ENCODE data around the gene SHROOM3.

Gene SHROOM3

DNA sequence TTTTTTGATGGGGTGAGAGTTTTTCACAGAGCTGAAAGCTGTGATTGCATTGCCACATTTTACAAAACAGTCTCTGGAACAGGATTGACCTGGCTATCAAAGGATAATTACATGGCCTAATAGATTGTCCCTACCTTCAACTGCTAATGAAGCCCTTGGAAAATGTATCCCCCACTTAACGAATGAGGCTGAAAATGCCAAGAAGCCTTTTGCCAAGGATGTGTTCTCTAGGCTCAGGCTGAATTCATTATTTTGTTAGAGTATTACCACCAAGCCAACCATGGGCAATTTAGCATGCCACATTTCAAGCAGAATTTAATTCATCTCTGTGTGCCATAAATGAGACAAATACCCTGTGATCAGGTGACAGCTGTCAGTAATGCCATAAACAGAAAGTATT lies 35.5 kb downstream of the SHROOM3 start:
- no peak for ATAC-seq
- TF ChIP-seq PPARA (CRISPR knock-in tag; IDR thresholded peaks at IDR 0.05; ENCODE audit: borderline replicate concordance) (no peak), ZNF8 (CRISPR knock-in tag; IDR thresholded peaks at IDR 0.05) (no peak), BACH2 (CRISPR knock-in tag; IDR thresholded peaks at IDR 0.05; ENCODE audit: borderline replicate concordance) (no peak), ZFP30 (CRISPR knock-in tag; IDR thresholded peaks at IDR 0.05) (no peak), ZNF70 (CRISPR knock-in tag; IDR thresholded peaks at IDR 0.05) (no peak), ZNF565 (CRISPR knock-in tag; conservative IDR thresholded peaks at IDR 0.05; ENCODE audit: low read depth) (no peak), GLIS3 (CRISPR knock-in tag; IDR thresholded peaks at IDR 0.05) (no peak)
- TF ChIP-seq, protein P1, sequence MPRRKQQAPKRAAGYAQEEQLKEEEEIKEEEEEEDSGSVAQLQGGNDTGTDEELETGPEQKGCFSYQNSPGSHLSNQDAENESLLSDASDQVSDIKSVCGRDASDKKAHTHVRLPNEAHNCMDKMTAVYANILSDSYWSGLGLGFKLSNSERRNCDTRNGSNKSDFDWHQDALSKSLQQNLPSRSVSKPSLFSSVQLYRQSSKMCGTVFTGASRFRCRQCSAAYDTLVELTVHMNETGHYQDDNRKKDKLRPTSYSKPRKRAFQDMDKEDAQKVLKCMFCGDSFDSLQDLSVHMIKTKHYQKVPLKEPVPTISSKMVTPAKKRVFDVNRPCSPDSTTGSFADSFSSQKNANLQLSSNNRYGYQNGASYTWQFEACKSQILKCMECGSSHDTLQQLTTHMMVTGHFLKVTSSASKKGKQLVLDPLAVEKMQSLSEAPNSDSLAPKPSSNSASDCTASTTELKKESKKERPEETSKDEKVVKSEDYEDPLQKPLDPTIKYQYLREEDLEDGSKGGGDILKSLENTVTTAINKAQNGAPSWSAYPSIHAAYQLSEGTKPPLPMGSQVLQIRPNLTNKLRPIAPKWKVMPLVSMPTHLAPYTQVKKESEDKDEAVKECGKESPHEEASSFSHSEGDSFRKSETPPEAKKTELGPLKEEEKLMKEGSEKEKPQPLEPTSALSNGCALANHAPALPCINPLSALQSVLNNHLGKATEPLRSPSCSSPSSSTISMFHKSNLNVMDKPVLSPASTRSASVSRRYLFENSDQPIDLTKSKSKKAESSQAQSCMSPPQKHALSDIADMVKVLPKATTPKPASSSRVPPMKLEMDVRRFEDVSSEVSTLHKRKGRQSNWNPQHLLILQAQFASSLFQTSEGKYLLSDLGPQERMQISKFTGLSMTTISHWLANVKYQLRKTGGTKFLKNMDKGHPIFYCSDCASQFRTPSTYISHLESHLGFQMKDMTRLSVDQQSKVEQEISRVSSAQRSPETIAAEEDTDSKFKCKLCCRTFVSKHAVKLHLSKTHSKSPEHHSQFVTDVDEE (CRISPR knock-in tag; IDR thresholded peaks at IDR 0.05), result no peak
- TF ChIP-seq, protein P2, sequence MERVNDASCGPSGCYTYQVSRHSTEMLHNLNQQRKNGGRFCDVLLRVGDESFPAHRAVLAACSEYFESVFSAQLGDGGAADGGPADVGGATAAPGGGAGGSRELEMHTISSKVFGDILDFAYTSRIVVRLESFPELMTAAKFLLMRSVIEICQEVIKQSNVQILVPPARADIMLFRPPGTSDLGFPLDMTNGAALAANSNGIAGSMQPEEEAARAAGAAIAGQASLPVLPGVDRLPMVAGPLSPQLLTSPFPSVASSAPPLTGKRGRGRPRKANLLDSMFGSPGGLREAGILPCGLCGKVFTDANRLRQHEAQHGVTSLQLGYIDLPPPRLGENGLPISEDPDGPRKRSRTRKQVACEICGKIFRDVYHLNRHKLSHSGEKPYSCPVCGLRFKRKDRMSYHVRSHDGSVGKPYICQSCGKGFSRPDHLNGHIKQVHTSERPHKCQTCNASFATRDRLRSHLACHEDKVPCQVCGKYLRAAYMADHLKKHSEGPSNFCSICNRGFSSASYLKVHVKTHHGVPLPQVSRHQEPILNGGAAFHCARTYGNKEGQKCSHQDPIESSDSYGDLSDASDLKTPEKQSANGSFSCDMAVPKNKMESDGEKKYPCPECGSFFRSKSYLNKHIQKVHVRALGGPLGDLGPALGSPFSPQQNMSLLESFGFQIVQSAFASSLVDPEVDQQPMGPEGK (CRISPR knock-in tag; IDR thresholded peaks at IDR 0.05; ENCODE audit: borderline replicate concordance), result no peak
- TF ChIP-seq, protein P3, sequence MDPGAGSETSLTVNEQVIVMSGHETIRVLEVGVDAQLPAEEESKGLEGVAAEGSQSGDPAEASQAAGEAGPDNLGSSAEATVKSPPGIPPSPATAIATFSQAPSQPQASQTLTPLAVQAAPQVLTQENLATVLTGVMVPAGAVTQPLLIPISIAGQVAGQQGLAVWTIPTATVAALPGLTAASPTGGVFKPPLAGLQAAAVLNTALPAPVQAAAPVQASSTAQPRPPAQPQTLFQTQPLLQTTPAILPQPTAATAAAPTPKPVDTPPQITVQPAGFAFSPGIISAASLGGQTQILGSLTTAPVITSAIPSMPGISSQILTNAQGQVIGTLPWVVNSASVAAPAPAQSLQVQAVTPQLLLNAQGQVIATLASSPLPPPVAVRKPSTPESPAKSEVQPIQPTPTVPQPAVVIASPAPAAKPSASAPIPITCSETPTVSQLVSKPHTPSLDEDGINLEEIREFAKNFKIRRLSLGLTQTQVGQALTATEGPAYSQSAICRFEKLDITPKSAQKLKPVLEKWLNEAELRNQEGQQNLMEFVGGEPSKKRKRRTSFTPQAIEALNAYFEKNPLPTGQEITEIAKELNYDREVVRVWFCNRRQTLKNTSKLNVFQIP (CRISPR knock-in tag; IDR thresholded peaks at IDR 0.05; ENCODE audit: borderline replicate concordance, low read depth), result no peak
- TF ChIP-seq, protein P4, sequence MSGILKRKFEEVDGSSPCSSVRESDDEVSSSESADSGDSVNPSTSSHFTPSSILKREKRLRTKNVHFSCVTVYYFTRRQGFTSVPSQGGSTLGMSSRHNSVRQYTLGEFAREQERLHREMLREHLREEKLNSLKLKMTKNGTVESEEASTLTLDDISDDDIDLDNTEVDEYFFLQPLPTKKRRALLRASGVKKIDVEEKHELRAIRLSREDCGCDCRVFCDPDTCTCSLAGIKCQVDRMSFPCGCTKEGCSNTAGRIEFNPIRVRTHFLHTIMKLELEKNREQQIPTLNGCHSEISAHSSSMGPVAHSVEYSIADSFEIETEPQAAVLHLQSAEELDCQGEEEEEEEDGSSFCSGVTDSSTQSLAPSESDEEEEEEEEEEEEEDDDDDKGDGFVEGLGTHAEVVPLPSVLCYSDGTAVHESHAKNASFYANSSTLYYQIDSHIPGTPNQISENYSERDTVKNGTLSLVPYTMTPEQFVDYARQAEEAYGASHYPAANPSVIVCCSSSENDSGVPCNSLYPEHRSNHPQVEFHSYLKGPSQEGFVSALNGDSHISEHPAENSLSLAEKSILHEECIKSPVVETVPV (CRISPR knock-in tag; IDR thresholded peaks at IDR 0.05), result no peak

DNA sequence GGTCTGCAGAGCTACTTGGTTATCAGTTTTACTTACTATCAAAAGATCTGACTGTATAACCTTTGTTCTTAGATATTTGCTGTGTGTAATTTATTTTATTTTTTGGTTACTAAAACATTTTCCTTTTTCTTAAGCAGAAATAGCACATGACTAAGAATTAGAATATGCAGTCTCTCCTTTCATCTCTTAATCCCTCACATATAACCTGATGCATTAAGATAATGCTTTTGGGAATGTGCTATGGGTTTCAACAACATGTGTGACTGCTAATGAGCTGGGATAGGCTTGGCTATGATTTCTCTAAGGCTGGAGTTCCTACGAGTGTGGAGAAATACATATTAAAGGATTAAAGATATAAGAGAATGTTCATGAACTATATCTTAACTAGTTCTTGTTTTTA lies 41.5 kb downstream of the SHROOM3 start:
- ATAC-seq, result no peak; the same call in 2 of the 3 replicates
- no peak for TF ChIP-seq ZNF8 (CRISPR knock-in tag; IDR thresholded peaks at IDR 0.05)
- TF ChIP-seq ZC3H10 (CRISPR knock-in tag; IDR thresholded peaks at IDR 0.05), result no peak
- TF ChIP-seq ZFP3 (CRISPR knock-in tag; IDR thresholded peaks at IDR 0.05), result no peak
- TF ChIP-seq ZNF70 (CRISPR knock-in tag; IDR thresholded peaks at IDR 0.05), result no peak
- TF ChIP-seq ISL1 (CRISPR knock-in tag; IDR thresholded peaks at IDR 0.05), result no peak

DNA sequence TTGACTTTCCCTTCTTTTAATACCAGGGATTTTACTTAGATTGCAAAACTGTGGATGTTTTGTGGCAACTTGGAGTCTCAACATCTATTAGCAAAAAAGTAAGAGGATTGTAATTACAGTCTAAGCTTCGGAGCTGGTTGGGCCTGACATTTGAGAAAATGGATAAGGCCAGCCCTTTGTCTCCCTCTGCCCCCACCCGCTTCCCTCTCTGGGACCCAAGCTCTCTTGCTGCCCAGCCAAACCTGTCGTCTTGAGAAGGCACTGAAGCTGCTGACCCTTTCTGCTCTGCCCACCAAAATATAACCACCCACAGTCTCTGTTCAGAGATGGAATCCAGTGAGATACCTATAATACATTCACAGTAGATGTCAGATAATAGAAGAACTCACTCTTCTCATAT lies 49.6 kb downstream of the SHROOM3 start:
- ATAC-seq, result no peak
- TF ChIP-seq ZFP3 (CRISPR knock-in tag; IDR thresholded peaks at IDR 0.05) (no peak), ARNTL (CRISPR knock-in tag; IDR thresholded peaks at IDR 0.05; ENCODE audit: borderline replicate concordance, low read depth) (no peak), ESRRG (CRISPR knock-in tag; IDR thresholded peaks at IDR 0.05) (no peak), ZNF70 (CRISPR knock-in tag; IDR thresholded peaks at IDR 0.05) (no peak), TOX (CRISPR knock-in tag; IDR thresholded peaks at IDR 0.05; ENCODE audit: borderline replicate concordance) (no peak), ZC3H10 (CRISPR knock-in tag; IDR thresholded peaks at IDR 0.05) (no peak), ZNF8 (CRISPR knock-in tag; IDR thresholded peaks at IDR 0.05) (no peak), ZNF565 (CRISPR knock-in tag; conservative IDR thresholded peaks at IDR 0.05; ENCODE audit: low read depth) (no peak)
- TF ChIP-seq, protein P3 (CRISPR knock-in tag; IDR thresholded peaks at IDR 0.05; ENCODE audit: borderline replicate concordance, low read depth), result no peak

DNA sequence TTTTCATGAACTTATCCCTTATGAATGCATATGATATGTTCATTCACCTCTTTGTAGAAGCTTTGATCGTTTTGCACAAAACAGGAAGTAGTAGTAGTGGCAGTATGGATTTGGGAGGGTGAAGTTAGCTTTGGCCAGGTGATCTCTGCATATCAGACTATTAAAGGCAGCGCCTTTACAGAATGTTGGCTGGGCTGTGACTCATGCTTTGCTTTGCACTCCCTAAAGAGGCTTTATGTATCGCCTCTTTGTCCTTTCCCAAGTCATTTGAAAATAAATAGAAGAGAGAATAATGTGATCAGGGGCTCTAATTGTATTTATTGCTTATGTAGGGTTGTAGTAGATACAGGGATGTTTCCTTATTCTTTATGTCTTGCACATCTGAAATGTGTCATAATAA lies 50.4 kb downstream of the SHROOM3 start:
- TF ChIP-seq, protein P1 (CRISPR knock-in tag; IDR thresholded peaks at IDR 0.05), result no peak
- TF ChIP-seq RARB (CRISPR knock-in tag; IDR thresholded peaks at IDR 0.05) (no peak), ZFP30 (CRISPR knock-in tag; IDR thresholded peaks at IDR 0.05) (no peak), PPARA (CRISPR knock-in tag; IDR thresholded peaks at IDR 0.05; ENCODE audit: borderline replicate concordance) (no peak), TCF4 (CRISPR knock-in tag; IDR thresholded peaks at IDR 0.05; ENCODE audit: borderline replicate concordance) (no peak), ARNTL (CRISPR knock-in tag; IDR thresholded peaks at IDR 0.05; ENCODE audit: borderline replicate concordance, low read depth) (no peak), TOX (CRISPR knock-in tag; IDR thresholded peaks at IDR 0.05; ENCODE audit: borderline replicate concordance) (no peak), ZNF565 (CRISPR knock-in tag; conservative IDR thresholded peaks at IDR 0.05; ENCODE audit: low read depth) (no peak), BACH2 (CRISPR knock-in tag; IDR thresholded peaks at IDR 0.05; ENCODE audit: borderline replicate concordance) (no peak), ZNF8 (CRISPR knock-in tag; IDR thresholded peaks at IDR 0.05) (no peak)
- TF ChIP-seq, protein P4 (CRISPR knock-in tag; IDR thresholded peaks at IDR 0.05), result no peak
- ATAC-seq, result no peak
